Left colon (tissue), 2 donors: ENCODE measurements around the gene FKBP4. TPM values are rescaled to one million over a fixed set of nuclear protein-coding genes. Genes with fewer than 3 reads are reported as not detected.

Experiments used
- ATAC-seq: fragments of 200-7000 bp; cut with Tn5 transposase; one replicate; pipeline ENCODE4 v1.9.1; 2020; ENCODE audit warnings: mild to moderate bottlenecking, moderate library complexity
- DNase-seq, 2 donors: peaks; one replicate each; pipeline ENCODE4 v3.0.0-alpha.2; 2020
- intact Hi-C, 2 donors: fragments of 100-400 bp; cut with DNase I in 1 of 2; cut with micrococcal nuclease in 1 of 2; formaldehyde crosslinking; loops; one replicate each; pipeline versions ENCODE4 v1.11.2 to v1.14.0; 2022; cut with DNase I, micrococcal nuclease
- total RNA-seq, 2 donors: library from RNA; stranded (reverse); fragmentation: NEBNext Ultra II Directional; extraction: Animal tissue kit (Norgen Biotek cat#: 25700); gene quantifications; one replicate each; pipeline ENCODE4 v1.2.1, GENCODE V29; 2021
- donor health status: DM: no; HTN: no; CAD: no.
- donor health status: DM: yes; HTN: yes; CAD: no.

Gene FKBP4
- total RNA-seq, 2 donors from 2014 or later, result 66.3 to 67.9 TPM

DNA sequence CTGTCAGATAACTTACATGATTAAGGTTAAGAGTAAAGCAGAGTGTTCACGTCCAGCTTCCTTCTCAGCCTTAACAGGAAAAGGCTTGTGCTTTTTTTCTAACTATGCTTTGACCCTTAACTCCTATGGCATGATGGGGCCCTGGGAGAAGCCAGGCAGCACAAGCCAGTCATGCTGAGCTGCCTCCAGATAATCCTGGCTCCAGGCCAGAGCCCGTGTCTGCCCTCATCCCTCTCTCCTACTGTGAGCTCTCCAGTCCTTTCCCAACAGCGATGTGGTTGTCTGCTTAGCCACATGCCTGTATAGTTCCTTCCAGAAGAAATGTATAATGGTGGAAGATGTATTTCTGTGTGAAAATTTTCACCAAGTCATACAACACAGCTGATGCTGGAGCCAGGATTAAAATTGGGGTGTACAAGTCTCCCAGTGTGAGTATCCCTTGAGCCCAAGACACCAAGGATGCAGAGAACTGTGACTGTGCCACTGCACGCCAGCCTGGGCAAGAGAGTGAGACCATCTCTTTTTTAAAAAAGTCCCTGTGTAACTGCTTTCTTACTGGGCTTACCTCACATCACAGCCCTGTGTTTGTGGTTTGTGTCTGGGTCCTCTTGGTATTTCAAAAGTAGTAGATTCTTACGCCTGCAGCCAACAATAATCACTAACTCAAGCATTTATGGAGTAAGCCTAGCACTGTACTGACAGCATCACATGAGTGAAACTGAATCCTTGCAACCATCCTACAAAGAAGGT lies 9.8 kb downstream of the FKBP4 start:
- intact Hi-C loops, result no loop called here
- ATAC-seq, result peak; percentile 18
- DNase-seq, result peak in 1 of 2 donors; percentile 15

DNA sequence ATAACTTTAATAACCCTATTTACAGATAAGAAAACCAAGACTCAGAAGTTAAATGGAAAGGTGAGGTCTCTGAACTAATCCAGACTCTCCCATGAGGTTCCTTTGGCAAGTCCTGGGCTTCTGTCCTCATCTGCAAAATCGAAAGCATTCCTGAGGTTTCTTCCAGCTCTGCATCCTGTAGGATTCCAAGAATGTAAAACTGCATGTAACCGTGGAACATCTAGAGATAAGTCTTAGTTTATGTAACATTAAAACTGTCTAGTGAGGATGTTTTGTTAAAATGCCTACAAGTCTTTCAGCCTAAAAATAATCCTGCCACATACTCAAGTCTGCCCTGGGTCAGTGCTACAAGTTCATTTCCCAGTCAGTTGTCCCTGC lies 10.4 kb downstream of the FKBP4 start:
- intact Hi-C loops, result no loop called here
- ATAC-seq, result no peak
- DNase-seq, result no peak

DNA sequence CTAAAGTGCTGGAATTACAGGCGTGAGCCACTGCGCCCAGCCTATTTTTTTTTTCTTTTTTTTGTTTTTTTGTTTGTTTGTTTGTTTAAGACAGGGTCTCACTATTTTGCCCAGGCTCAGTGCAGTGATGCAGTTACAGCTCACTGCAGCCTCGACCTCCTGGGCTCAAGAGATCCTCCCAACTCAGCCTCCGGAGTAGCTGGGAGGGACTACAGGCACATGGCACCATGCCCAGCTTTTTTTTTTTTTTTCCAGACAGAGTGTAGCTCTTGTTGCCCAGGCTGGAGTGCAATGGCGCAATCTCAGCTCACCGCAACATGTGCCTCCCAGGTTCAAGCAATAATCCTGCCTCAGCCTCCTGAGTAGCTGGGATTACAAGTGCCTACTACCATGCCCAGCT lies 11.9 kb downstream of the FKBP4 start:
- DNase-seq (no peak), ATAC-seq (no peak)
- intact Hi-C loops, result no loop called here

DNA sequence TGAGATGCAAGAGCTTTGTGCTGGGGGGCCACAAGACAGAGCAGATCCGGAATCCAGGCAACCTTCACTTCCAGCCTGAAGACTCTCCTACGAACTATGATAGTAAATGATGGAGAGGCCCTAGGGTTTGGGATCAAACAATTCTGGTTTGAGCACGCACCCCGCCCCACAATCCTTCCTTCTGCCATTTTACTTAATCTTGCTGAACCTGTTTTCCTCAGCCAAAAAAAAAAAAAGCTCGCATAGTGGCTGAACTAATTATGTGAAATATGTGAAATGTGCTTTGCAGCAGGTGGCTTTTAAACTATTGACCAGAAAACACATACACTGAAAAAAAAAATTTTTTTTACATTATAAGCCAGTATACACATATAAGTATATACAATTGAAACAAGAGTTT lies 17.0 kb downstream of the FKBP4 start:
- intact Hi-C loops, result no loop called here
- ATAC-seq, result no peak
- DNase-seq, result peak in 1 of 2 donors; percentile 34

DNA sequence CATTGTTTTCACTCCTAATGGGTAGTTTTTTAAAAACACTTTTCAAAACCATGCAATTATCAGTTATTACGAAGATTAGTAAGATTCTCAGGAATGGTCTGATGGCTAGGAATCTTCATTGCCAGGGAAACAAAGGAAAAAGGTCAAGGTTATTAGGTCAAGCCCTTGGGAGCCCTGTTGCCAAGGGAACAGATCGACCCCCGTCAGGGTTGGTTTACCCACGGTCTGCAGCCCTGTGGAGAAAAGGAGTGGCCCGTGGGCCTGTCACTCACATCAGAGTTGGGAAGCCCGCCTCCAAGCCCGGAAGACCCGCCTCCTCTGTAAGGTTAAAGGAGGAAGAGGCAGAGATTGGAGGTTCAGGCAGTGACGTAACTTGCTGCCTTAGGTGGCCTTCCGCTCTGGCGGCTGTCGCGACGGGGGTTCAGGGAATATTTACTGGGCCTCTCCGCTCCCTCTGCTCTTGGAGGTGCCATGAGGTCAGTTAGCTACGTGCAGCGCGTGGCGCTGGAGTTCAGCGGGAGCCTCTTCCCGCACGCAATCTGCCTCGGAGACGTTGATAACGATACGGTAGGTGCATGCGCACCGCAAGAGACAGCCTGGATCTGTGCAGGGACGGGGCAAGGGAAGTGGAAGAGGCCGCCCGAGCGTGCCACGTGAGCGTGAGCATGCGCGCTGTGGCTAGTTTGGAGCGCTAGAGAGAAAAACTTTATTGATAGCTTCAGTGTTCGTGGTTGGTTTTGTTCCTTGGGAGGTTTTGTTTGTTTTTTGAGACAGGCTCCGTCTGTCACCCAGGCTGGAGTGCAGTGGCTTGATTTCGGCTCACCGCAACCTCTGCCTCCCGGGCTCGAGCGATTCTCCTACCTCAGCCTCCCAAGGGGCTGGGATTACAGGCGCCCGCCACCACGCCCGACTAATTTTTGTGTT lies 17.8 kb downstream of the FKBP4 start, which contains the start of gene ITFG2:
TSS of gene ITFG2 (plus strand) at position 379 of the 924 bp plus-strand sequence. CDS start at position 472, 93 bp downstream.
- peak; percentile 94 for ATAC-seq
- DNase-seq, result peak; percentile 99
- intact Hi-C loops, result no loop called here

DNA sequence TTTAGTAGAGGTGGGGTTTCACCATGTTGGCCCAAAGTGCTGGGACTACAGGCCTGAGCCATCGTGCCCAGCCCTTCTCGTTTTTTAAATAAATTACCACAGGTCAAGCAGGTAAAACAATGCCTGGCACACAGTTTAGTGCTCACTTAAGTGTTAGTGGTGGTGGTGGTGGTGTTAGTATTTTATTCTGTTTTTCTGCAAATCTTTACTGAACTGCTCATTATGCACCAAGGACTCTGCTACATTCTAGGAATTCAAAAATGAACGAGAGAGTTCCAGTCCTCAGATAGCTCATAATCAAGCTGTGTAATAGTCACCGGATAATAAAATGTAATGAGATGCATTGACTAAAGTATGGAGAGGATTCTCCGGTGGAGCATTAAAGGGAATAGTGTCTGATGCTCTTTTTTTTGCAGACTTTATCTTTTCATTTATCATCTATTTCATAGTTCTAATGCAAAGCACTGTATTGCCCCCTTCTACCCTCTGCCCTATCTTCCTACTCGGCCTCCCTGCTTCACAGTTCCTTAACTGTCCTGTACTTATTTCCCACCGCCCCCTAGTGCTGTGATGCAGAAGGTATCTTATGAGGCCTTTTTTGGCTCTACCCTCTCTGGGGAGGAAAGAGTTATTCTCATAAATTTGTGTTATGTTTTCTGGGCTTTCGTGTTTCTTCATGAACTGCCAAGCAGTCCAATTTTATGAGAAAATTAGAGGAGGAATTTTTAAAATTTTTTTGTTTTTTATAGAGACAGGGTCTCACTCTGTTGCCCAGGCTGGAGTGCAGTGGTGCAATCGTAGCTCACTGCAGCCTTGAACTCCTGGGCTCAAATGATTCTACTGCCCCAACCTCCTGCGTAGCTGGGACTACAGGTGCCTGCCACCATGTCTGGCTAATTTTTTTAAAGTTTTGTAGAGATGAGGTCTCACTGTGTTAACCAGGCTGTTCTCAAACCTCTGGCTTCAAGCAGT lies 18.7 kb downstream of the FKBP4 start:
- intact Hi-C loops, result no loop called here
- ATAC-seq, result peak; percentile 52
- peak; percentile 58 to 60 for DNase-seq

DNA sequence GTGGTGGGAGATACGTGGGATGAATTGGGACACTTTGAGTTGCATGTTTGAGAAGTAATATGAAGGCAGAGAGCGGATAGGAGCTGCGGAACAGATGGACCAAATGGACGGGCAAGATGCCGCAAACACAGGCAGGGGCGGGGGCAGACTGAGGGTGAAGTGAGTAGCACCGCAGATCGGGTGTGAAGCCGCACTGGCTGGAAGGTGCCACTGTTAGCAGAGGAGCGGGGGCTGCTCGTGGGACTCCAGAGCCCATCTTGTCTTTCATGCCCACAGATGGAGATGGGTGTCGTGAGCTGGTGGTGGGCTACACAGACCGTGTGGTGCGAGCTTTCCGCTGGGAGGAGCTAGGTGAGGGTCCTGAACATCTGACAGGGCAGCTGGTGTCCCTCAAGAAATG lies 25.0 kb downstream of the FKBP4 start:
- DNase-seq (no peak), ATAC-seq (no peak)
- intact Hi-C loops, result no loop called here

DNA sequence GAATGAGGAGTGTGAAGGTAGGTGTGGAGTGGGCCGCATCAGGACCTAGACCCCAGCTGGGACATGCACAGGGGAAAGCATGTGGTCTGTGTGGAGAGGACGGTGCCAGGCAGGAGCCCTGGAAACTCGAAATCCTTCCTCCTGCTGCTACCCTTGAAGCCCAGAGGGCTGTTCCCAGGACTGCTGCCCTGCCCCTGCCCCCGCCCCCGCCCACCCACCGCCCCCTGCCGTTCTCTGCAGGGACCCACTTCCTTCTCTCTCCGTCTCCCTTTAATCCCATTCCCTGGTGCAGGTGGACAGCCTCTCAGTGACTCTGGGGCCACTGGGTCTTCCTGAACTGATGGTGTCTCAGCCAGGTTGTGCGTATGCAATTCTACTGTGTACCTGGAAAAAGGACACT lies 25.7 kb downstream of the FKBP4 start:
- intact Hi-C loops, result no loop called here
- DNase-seq, result no peak
- no peak for ATAC-seq

DNA sequence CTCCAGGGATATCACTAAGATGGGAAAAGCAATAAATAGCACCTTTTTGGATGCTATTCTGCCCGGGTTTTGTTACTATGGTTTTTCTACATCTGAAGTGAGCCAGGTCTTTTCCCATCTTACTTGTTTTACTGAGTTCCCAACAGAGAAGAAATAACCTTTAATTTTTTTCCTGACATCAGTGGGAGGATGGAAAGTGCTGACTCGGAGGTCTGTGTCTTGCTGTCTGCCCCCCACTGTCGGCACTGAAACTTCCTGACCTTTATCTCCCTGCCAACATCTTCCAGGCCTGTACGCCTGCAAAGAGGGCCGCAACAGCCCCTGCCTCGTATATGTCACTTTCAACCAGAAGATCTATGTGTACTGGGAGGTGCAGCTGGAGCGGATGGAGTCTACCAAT lies 28.7 kb downstream of the FKBP4 start:
- intact Hi-C loops, result no loop called here
- ATAC-seq, result no peak
- DNase-seq, result no peak

DNA sequence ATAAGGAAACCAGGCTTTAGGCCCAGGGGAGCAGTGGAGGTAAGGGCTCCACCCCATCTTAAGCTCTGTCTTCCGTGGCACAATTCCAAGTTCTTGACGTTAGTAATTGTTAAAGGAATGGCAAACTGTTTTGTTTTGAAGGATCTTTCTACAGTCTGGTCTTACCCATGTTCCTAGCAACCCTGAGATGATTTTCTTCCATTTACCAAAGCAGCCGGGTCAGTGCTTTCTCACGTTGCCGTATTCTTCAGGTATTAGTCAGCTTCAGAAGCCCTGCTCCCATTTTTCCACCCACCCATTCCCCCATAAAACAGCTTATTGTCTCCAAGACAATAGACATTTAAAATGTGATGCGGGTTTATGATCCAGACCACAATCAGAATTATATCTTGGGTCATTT lies 29.8 kb downstream of the FKBP4 start:
- DNase-seq, result no peak
- ATAC-seq, result no peak
- intact Hi-C loops, result no loop called here

DNA sequence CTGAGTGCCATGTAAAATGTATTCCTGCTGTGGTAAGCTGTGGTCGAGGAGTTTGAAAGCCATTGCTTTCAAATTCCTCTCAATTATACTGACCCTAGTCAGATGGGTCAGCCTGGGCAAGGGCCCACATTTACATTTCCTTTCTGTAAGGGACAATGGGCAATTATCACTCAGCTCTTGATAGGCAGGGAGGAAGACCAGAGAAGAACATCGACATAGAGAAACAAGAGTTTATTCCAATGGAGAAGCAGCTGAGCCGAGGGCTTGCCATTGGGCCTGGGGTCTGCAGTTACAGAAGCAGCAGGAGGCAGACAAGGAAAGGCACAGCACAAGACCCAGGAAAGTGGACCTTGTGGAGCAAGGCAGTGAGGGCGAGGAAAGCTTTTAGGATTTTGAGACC lies 30.4 kb downstream of the FKBP4 start:
- intact Hi-C loops, result no loop called here
- DNase-seq (no peak), ATAC-seq (no peak)

DNA sequence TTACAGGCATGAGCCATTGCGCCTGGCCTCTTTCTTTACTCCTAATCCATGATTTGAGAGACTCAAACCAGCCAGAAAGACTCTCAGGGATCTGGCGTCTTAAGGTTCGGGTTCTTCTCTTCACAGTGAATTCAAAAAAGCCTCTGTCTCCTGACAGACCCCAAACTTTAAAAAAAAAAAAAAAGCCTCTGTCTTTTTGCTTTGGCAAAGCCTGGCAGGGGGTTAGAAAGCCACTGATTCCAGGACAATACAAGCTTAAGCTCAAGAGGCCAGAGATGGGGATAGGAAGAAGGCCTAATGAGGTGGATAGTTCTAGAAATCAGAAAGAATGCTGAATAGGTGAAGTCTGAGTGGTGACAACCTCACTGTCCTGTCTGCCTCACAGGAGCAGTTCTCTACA lies 31.3 kb downstream of the FKBP4 start:
- DNase-seq (no peak), ATAC-seq (no peak)
- intact Hi-C loops, result no loop called here

DNA sequence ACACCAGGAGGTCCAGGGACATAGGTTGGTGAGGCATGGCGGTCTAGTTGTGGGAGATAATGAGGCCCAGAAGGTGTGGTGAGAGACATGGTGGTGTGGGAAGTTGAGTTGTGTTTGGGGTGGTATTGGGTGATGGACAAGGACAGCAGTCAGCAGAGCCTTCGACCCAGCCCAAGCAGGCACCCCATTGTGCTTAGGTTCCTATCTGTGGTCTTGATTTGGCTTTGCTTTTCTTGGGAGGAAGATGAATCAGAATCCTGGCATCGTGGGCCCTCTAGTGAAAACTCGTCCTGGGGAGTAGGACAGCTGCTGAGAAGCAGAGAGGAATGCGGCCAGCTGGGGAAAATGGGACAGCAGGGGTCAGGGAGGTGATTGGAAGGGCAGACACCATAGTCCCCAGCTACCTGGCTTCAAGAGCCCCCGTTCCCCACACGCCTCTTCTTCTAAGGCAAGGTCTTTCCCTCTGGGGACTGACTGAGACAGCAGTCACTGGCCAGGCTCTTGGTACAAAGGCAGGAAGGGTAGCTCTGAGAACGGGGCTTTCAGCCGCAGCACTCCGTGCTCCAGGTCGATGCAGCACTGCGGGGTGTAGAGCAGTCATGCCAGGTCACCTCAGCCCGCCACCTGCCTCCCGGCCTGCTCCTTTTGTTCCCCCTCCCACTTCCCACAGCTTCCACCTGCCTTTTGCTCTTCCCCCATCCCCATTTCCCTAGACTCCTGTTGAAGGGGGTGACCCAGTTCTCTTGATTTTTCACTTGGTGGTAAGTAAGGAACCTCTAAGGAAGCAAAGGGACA lies 32.1 kb downstream of the FKBP4 start:
- intact Hi-C loops, result no loop called here
- DNase-seq (no peak), ATAC-seq (no peak)

DNA sequence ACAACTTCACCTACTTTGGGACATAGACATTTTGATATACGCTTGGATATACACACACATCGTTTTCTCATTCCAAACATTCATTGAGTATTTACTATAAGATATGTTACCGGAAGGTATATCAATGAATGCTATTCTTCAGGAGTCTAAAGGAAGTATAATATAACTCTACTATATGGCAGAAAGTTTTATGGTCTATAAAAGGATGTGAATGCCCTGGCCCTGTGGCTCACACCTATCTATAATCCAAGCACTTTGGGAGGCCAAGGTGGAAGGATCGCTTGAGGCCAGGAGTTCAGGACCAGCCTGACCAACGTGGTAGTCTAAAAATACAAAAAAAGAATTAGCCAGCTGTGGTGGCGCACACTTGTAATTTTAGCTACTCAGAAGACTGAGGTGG lies 34.5 kb downstream of the FKBP4 start:
- DNase-seq (no peak), ATAC-seq (peak; percentile 75)
- intact Hi-C loops, result no loop called here

DNA sequence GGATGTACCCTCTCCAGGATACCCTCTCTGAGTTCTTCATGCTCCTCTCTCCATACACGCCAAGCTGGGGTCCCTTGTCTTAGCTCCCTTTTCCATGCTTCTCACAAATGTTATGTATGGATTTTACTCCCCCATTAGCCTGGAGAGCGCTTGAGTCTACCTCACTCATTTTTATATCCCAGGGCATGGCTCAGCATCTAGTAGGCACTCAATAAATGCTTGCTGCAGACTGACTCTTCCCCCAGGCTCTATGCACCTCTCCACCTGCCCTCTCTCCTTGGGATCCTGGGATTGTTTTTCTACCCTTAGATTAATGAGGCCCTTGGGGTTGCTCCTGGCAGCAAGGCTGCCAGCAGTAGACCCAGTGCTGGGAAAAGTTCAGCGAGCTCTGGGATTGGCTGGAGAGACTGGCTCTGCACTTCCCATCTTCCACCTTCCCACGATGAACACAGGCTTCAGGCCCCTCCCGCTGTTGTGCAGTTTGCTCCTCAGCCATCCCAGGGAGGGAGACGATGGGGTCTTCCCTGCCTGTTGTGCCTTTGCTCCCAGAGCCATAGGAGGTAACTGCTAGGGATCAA lies 37.9 kb downstream of the FKBP4 start:
- no peak for DNase-seq
- intact Hi-C loops, result no loop called here
- no peak for ATAC-seq

DNA sequence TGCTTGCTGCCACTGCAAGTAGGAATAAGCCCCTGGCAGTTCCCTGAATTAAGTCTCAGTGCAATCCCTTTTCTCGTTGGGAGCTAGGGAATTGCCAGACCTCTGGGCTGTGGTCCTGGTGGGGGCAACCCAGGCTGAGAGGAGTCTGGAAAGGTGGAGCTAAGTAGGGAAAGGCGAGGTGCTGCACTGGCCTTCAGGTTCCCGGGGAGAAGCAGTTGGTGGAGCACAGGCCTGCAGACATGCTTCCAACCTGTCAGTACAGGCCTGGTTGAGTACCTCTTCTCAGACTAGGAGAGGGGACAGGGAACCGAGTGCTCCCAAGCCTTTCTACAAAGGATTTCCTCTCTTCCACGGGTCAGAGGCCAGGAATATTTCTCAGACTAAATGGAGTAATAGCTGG lies 38.6 kb downstream of the FKBP4 start:
- intact Hi-C loops, result no loop called here
- DNase-seq (no peak), ATAC-seq (no peak)

DNA sequence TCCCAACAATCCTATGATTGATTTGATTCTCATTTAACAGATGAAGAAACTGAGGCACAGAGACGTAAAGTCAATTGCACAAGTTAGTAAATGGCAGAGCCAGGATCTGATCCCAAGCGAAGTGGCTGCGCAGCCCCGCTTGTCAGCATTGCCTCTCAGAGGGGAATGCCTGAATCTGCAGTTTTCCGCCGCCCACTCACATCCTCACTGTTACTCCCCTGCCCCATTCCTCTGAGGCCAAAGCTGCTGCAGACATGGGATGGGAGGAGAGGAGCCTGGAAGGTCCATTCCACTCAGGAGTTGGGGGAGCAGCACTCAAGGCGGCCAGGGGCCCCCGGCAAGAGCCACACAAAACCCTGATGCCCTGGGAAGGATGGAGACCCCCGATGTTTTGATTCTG lies 39.0 kb downstream of the FKBP4 start:
- ATAC-seq, result no peak
- DNase-seq, result no peak

More for the DNA sequence above, 39.0 kb downstream of the FKBP4 start:
- intact Hi-C loops, result no loop called here
